ENCODE data around the gene ZFAND3.

GRCh38 chr6:38168126-38168525, 348.6 kb downstream of the ZFAND3 start:
- TF ChIP-seq CTCF (conservative IDR thresholded peaks at IDR 0.05; ENCODE audit: low read length) (no peak), EZH2phosphoT487 (IDR thresholded peaks at IDR 0.05; ENCODE audit: borderline replicate concordance, low read depth, low read length) (no peak)

Data from OCI-LY7 (cell line).